H1 (cell line): ENCODE measurements around the gene PDE4D.

ENCODE experiments used
- BACH1 ChIP-seq: IDR thresholded peaks from 2 replicates; pipeline ENCODE4 v1.6.1; 2012; ENCODE audit warnings: low read length, improper control_type of control experiment
- CTCF ChIP-seq, 3 experiments: IDR thresholded peaks; 1 replicate in 2 of 3; 2 replicates in 1 of 3; pipeline versions ENCODE4 v1.5.1 to v1.6.1; 2011; ENCODE audit warnings: low read length in 3 of 3, mild to moderate bottlenecking in 3 of 3, inconsistent platforms in 2 of 3, low read depth in 1 of 3, moderate library complexity in 1 of 3; ENCODE audit not compliant: insufficient read depth in 1 of 3; ENCODE audit errors: control extremely low read depth in 1 of 3
- EZH2 ChIP-seq: fragments of 200-600 bp; sonication (generic); IDR thresholded peaks from 2 replicates; pipeline ENCODE4 v1.7.1; 2012; ENCODE audit warnings: low read depth, mild to moderate bottlenecking, moderate library complexity, low read length, inconsistent platforms; ENCODE audit not compliant: severe bottlenecking
- RBBP5 ChIP-seq: IDR thresholded peaks from 2 replicates; pipeline ENCODE4 v1.7.1; 2012; ENCODE audit warnings: low read depth, mild to moderate bottlenecking, inconsistent platforms, low read length, moderate library complexity, borderline replicate concordance
- RFX5 ChIP-seq: IDR thresholded peaks from 2 replicates; pipeline ENCODE4 v1.6.1; 2011; ENCODE audit warnings: low read depth, low read length, improper control_type of control experiment, borderline replicate concordance
- SP2 ChIP-seq: IDR thresholded peaks from 2 replicates; pipeline ENCODE4 v1.6.1; 2012; ENCODE audit warnings: mild to moderate bottlenecking, low read length, inconsistent platforms
- TAF1 ChIP-seq: IDR thresholded peaks from 2 replicates; pipeline ENCODE4 v1.6.1; 2011; ENCODE audit warnings: mild to moderate bottlenecking, low read depth, low read length
- YY1 ChIP-seq: IDR thresholded peaks from 2 replicates; pipeline ENCODE4 v1.6.1; 2011; ENCODE audit warnings: low read depth, mild to moderate bottlenecking, low read length
- ZNF274 ChIP-seq: IDR thresholded peaks from 2 replicates; pipeline ENCODE4 v1.7.0; 2012; ENCODE audit warnings: low read length, borderline replicate concordance; ENCODE audit errors: extremely low read depth

- no peak for TF ChIP-seq CTCF (IDR thresholded peaks at IDR 0.05; ENCODE audit: control extremely low read depth in 1 of 3, insufficient read depth in 1 of 3, low read depth in 1 of 3, low read length in 3 of 3)
- no peak for TF ChIP-seq RFX5
- TF ChIP-seq YY1: no peak
- TF ChIP-seq BACH1: no peak
- no peak for TF ChIP-seq ZNF274
- no peak for TF ChIP-seq EZH2
- no peak for TF ChIP-seq SP2
- no peak for TF ChIP-seq TAF1
- TF ChIP-seq RBBP5: no peak
These were observed 680.9 kb downstream of the PDE4D start for GRCh38 chr5:59212596-59212995.
